Mesenchymal stem cell (in vitro differentiated cells and primary cell): Measurements from ENCODE around the gene KCND3.

Experiments used
- DNase-seq: peaks from one replicate; pipeline ENCODE4 v3.0.0-alpha.2; 2013
- H2AFZ ChIP-seq: one replicate; pipeline ENCODE4 v1.6.1; 2013; ENCODE audit warnings: low read depth, mild to moderate bottlenecking, control low read depth, inconsistent platforms, low read length, moderate library complexity
- H2AK5ac ChIP-seq: 2 replicates; pipeline ENCODE4 v1.6.1; 2013; ENCODE audit warnings: low read length, moderate library complexity, mild to moderate bottlenecking, inconsistent platforms; ENCODE audit not compliant: severe bottlenecking
- H2BK120ac ChIP-seq: one replicate; pipeline ENCODE4 v1.6.1; 2013; ENCODE audit warnings: low read depth, mild to moderate bottlenecking, inconsistent platforms, low read length, moderate library complexity
- H2BK12ac ChIP-seq, 2 experiments: one replicate each; pipeline ENCODE4 v1.6.1; 2013; ENCODE audit warnings: inconsistent platforms in 2 of 2, low read length in 2 of 2, mild to moderate bottlenecking in 2 of 2, moderate library complexity in 2 of 2, control low read depth in 1 of 2
- H2BK15ac ChIP-seq: one replicate; pipeline ENCODE4 v1.6.1; 2013; ENCODE audit warnings: mild to moderate bottlenecking, low read depth, inconsistent platforms; ENCODE audit not compliant: poor library complexity, severe bottlenecking
- H2BK5ac ChIP-seq: 2 replicates; pipeline ENCODE4 v1.6.1; 2013; ENCODE audit warnings: low read depth, mild to moderate bottlenecking, low read length, control low read depth, inconsistent platforms; ENCODE audit not compliant: poor library complexity, severe bottlenecking
- H3K14ac ChIP-seq, 2 experiments: one replicate each; pipeline ENCODE4 v1.6.1; 2013; ENCODE audit warnings: inconsistent platforms in 2 of 2, low read length in 2 of 2, control low read depth in 1 of 2, mild to moderate bottlenecking in 1 of 2, moderate library complexity in 1 of 2
- H3K18ac ChIP-seq, 2 experiments: one replicate each; pipeline ENCODE4 v1.6.1; 2013; ENCODE audit warnings: inconsistent platforms in 2 of 2, low read length in 2 of 2, control low read depth in 1 of 2, low read depth in 1 of 2, mild to moderate bottlenecking in 1 of 2
- H3K23ac ChIP-seq, 2 experiments: one replicate each; pipeline ENCODE4 v1.6.1; 2013; ENCODE audit warnings: inconsistent platforms in 2 of 2, low read length in 2 of 2, mild to moderate bottlenecking in 2 of 2, moderate library complexity in 2 of 2, control low read depth in 1 of 2
- H3K27ac ChIP-seq: 2 replicates; pipeline ENCODE4 v1.5.1; 2013; ENCODE audit warnings: mild to moderate bottlenecking, moderate library complexity, low read length, control low read depth, inconsistent platforms; ENCODE audit not compliant: poor library complexity, severe bottlenecking
- H3K27me3 ChIP-seq, 2 experiments: 2 replicates each; pipeline versions ENCODE4 v1.6.1 to v1.7.0; 2013; ENCODE audit warnings: low read length in 2 of 2, mild to moderate bottlenecking in 2 of 2, moderate library complexity in 2 of 2, control low read depth in 1 of 2, inconsistent platforms in 1 of 2; ENCODE audit not compliant: control insufficient read depth in 1 of 2, insufficient read depth in 1 of 2
- H3K36me3 ChIP-seq, 2 experiments: 2 replicates each; pipeline versions ENCODE4 v1.6.1 to v1.7.0; 2013; ENCODE audit warnings: low read length in 2 of 2, control low read depth in 1 of 2, inconsistent platforms in 1 of 2, low read depth in 1 of 2, mild to moderate bottlenecking in 1 of 2; ENCODE audit not compliant: insufficient read depth in 2 of 2, control insufficient read depth in 1 of 2
- H3K4ac ChIP-seq, 2 experiments: one replicate each; pipeline ENCODE4 v1.6.1; 2013; ENCODE audit warnings: inconsistent platforms in 2 of 2, low read length in 2 of 2, mild to moderate bottlenecking in 2 of 2, moderate library complexity in 2 of 2, control low read depth in 1 of 2, low read depth in 1 of 2
- H3K4me1 ChIP-seq: 2 replicates; pipeline ENCODE4 v1.6.1; 2013; ENCODE audit warnings: low read depth, low read length, control low read depth; ENCODE audit not compliant: control insufficient read depth, insufficient read depth
- H3K4me2 ChIP-seq: 2 replicates; pipeline ENCODE4 v1.6.1; 2013; ENCODE audit warnings: low read length, mild to moderate bottlenecking, inconsistent platforms; ENCODE audit not compliant: poor library complexity, severe bottlenecking
- H3K4me3 ChIP-seq, 2 experiments: 2 replicates each; pipeline versions ENCODE4 v1.5.1 to v1.7.0; 2013; ENCODE audit warnings: low read length in 2 of 2, mild to moderate bottlenecking in 2 of 2, control low read depth in 1 of 2, low read depth in 1 of 2; ENCODE audit not compliant: insufficient read depth in 1 of 2
- H3K79me1 ChIP-seq: replicated peaks from 2 replicates; pipeline ENCODE4 v1.6.1; 2013; ENCODE audit warnings: mild to moderate bottlenecking, control low read depth, low read length, inconsistent platforms; ENCODE audit not compliant: poor library complexity, severe bottlenecking
- H3K9ac ChIP-seq: 2 replicates; pipeline ENCODE4 v1.7.0; 2013; ENCODE audit warnings: mild to moderate bottlenecking, low read length, moderate library complexity
- H3K9me3 ChIP-seq: 2 replicates; pipeline ENCODE4 v1.7.0; 2013; ENCODE audit warnings: mild to moderate bottlenecking, low read length; ENCODE audit not compliant: control insufficient read depth
- H4K8ac ChIP-seq: one replicate; pipeline ENCODE4 v1.6.1; 2013; ENCODE audit warnings: inconsistent platforms, mild to moderate bottlenecking, low read length, moderate library complexity
- H4K91ac ChIP-seq: one replicate; pipeline ENCODE4 v1.6.1; 2013; ENCODE audit warnings: mild to moderate bottlenecking, low read length, inconsistent platforms
- WGBS: methylation state at CpG from one replicate; pipeline ENCODE4 v1.1.7; 2013; ENCODE audit warnings: mixed read lengths; 5-methylcytosine and 5-hydroxymethylcytosine counted together

Gene KCND3

GRCh38 chr1:111731956-111732355, 257.5 kb downstream of the KCND3 start:
- no peak overlapping the region for H3K4me2 ChIP-seq
- peak overlapping the region in 1 of 2 experiments; percentile 47 for H3K23ac ChIP-seq
- H4K91ac ChIP-seq, result no peak overlapping the region
- no peak overlapping the region for H2BK5ac ChIP-seq
- H3K4me1 ChIP-seq, result peaks cover 21% of the 10 kb centered on the region
- no peak overlapping the region for H4K8ac ChIP-seq
- H3K4me3 ChIP-seq, result no peak overlapping the region
- peak overlapping the region in 1 of 2 experiments; percentile 17 for H2BK12ac ChIP-seq
- DNase-seq, result no peak
- no peak overlapping the region for H2AK5ac ChIP-seq
- H3K27me3 ChIP-seq, result no peaks in the 10 kb centered on the region
- no peak overlapping the region for H2BK120ac ChIP-seq
- peaks cover 16 to 35% of the 10 kb centered on the region in 2 experiments for H3K36me3 ChIP-seq
- WGBS, result 97% methylated on average over 5 of the region's 6 CpGs
- no peak overlapping the region for H2BK15ac ChIP-seq
- H3K9ac ChIP-seq, result peak overlapping the region; percentile 80
- H3K18ac ChIP-seq, result peak overlapping the region in 1 of 2 experiments; percentile 13
- H3K27ac ChIP-seq, result no peak overlapping the region
- no peak overlapping the region for H3K4ac ChIP-seq
- H3K9me3 ChIP-seq, result no peaks in the 10 kb centered on the region
- H3K79me1 ChIP-seq, result peaks cover 27% of the 10 kb centered on the region
- H2AFZ ChIP-seq, result no peak overlapping the region
- H3K14ac ChIP-seq, result no peak overlapping the region

- Histone ChIP-seq H2BK5ac (no peak overlapping the region), H3K23ac (no peak overlapping the region), H3K4me1 (peaks cover 13% of the 10 kb centered on the region), H2AK5ac (no peak overlapping the region), H3K79me1 (peaks cover 27% of the 10 kb centered on the region), H3K4ac (no peak overlapping the region), H3K27me3 (no peaks in the 10 kb centered on the region), H3K14ac (no peak overlapping the region), H2AFZ (no peak overlapping the region), H3K9ac (peak overlapping the region; percentile 21), H2BK120ac (no peak overlapping the region), H3K9me3 (no peaks in the 10 kb centered on the region), H4K91ac (no peak overlapping the region), H2BK15ac (no peak overlapping the region), H3K18ac (no peak overlapping the region), H3K4me3 (no peak overlapping the region), H3K4me2 (no peak overlapping the region), H4K8ac (no peak overlapping the region), H2BK12ac (no peak overlapping the region), H3K36me3 (peaks cover 24 to 43% of the 10 kb centered on the region in 2 experiments), H3K27ac (no peak overlapping the region)
- no peak for DNase-seq
- 92% methylated on average over 4 of the region's 4 CpGs for WGBS
Observed at GRCh38 chr1:111730706-111731105, 258.8 kb downstream of the KCND3 start.

- no peak overlapping the region for H3K18ac ChIP-seq
- no peak for DNase-seq
- H2BK12ac ChIP-seq, result no peak overlapping the region
- peaks cover 25% of the 10 kb centered on the region for H3K79me1 ChIP-seq
- H3K4me2 ChIP-seq, result no peak overlapping the region
- H2BK5ac ChIP-seq, result no peak overlapping the region
- no peak overlapping the region for H2BK120ac ChIP-seq
- H3K9me3 ChIP-seq, result no peaks in the 10 kb centered on the region
- H2AK5ac ChIP-seq, result no peak overlapping the region
- peak overlapping the region in 1 of 2 experiments; percentile 63 for H3K23ac ChIP-seq
- H3K4ac ChIP-seq, result no peak overlapping the region
- no peak overlapping the region for H2BK15ac ChIP-seq
- H3K14ac ChIP-seq, result no peak overlapping the region
- H3K27me3 ChIP-seq, result no peaks in the 10 kb centered on the region
- peaks cover 23 to 38% of the 10 kb centered on the region in 2 experiments for H3K36me3 ChIP-seq
- no peak overlapping the region for H4K8ac ChIP-seq
- H4K91ac ChIP-seq, result no peak overlapping the region
- WGBS, result 88% methylated on average over 7 of the region's 7 CpGs
- no peak overlapping the region for H2AFZ ChIP-seq
- H3K9ac ChIP-seq, result no peak overlapping the region
- peaks cover 14% of the 10 kb centered on the region for H3K4me1 ChIP-seq
- H3K4me3 ChIP-seq, result no peak overlapping the region
- H3K27ac ChIP-seq, result no peak overlapping the region
Observed at GRCh38 chr1:111729946-111730681, 259.4 kb downstream of the KCND3 start.

GRCh38 chr1:111729271-111729921, 260.1 kb downstream of the KCND3 start:
- no peak overlapping the region for H3K18ac ChIP-seq
- H3K14ac ChIP-seq, result no peak overlapping the region
- H2BK120ac ChIP-seq, result no peak overlapping the region
- H2BK15ac ChIP-seq, result no peak overlapping the region
- no peaks in the 10 kb centered on the region for H3K9me3 ChIP-seq
- no peak overlapping the region for H2AFZ ChIP-seq
- peak overlapping the region; percentile 2 for H4K91ac ChIP-seq
- H3K4me2 ChIP-seq, result no peak overlapping the region
- H3K27ac ChIP-seq, result no peak overlapping the region
- H2BK5ac ChIP-seq, result no peak overlapping the region
- H3K4me3 ChIP-seq, result no peak overlapping the region
- H4K8ac ChIP-seq, result no peak overlapping the region
- no peaks in the 10 kb centered on the region for H3K27me3 ChIP-seq
- no peak overlapping the region for H2BK12ac ChIP-seq
- peaks cover 14% of the 10 kb centered on the region for H3K4me1 ChIP-seq
- H3K4ac ChIP-seq, result no peak overlapping the region
- H3K36me3 ChIP-seq, result peaks cover 23 to 37% of the 10 kb centered on the region in 2 experiments
- peaks cover 21% of the 10 kb centered on the region for H3K79me1 ChIP-seq
- no peak overlapping the region for H3K23ac ChIP-seq
- H2AK5ac ChIP-seq, result no peak overlapping the region
- no peak for DNase-seq
- no peak overlapping the region for H3K9ac ChIP-seq
- 83% methylated on average over 7 of the region's 8 CpGs for WGBS
